Lower lobe of right lung (tissue), 2 donors: ENCODE results near the gene PTP4A1. TPM values are rescaled to one million over a fixed set of nuclear protein-coding genes. Genes with fewer than 3 reads are reported as not detected.
A peak's percentile ranks its signal among the peaks of the same experiment; 100 is the strongest.

ENCODE experiments used
- ATAC-seq, 2 donors: fragments of 200-7000 bp; cut with Tn5 transposase; one replicate each; pipeline ENCODE4 v1.9.1; 2020 to 2022; ENCODE audit warnings: mild to moderate bottlenecking in 2 of 2, moderate library complexity in 2 of 2
- DNase-seq: peaks from one replicate; pipeline ENCODE4 v3.0.0-alpha.2; 2020
- H3K27ac ChIP-seq: fragments of 200-600 bp; one replicate; pipeline ENCODE4 v1.8.0; 2022
- H3K27me3 ChIP-seq: fragments of 200-600 bp; one replicate; pipeline ENCODE4 v1.8.0; 2022; ENCODE audit warnings: low read depth
- H3K36me3 ChIP-seq: fragments of 200-600 bp; one replicate; pipeline ENCODE4 v1.8.0; 2022; ENCODE audit warnings: mild to moderate bottlenecking
- H3K4me1 ChIP-seq: fragments of 200-600 bp; one replicate; pipeline ENCODE4 v1.8.0; 2022
- H3K4me3 ChIP-seq: fragments of 200-600 bp; one replicate; pipeline ENCODE4 v1.8.0; 2022; ENCODE audit warnings: mild to moderate bottlenecking
- H3K9me3 ChIP-seq: fragments of 200-600 bp; one replicate; pipeline ENCODE4 v1.8.0; 2022
- intact Hi-C: fragments of 100-400 bp; cut with DNase I; formaldehyde crosslinking; loops from one replicate; pipeline ENCODE4 v1.11.0; 2022
- total RNA-seq: library from RNA; stranded (reverse); fragmentation: NEBNext Ultra II Directional; extraction: Animal tissue kit (Norgen Biotek cat#: 25700); gene quantifications from one replicate; pipeline ENCODE4 v1.2.1, GENCODE V29; 2021
- TF ChIP-seq, protein P1 (sequence below): fragments of 200-600 bp; IDR thresholded peaks from one replicate; pipeline ENCODE4 v1.8.0; 2022; ENCODE audit warnings: antibody characterized with exemption, mild to moderate bottlenecking
- donor health status: DM: no; HTN: yes; CAD: no; lungs with severe emphysema.

PTP4A1 gene
- total RNA-seq, 1 donor from 2014 or later = 57.6 TPM

DNA sequence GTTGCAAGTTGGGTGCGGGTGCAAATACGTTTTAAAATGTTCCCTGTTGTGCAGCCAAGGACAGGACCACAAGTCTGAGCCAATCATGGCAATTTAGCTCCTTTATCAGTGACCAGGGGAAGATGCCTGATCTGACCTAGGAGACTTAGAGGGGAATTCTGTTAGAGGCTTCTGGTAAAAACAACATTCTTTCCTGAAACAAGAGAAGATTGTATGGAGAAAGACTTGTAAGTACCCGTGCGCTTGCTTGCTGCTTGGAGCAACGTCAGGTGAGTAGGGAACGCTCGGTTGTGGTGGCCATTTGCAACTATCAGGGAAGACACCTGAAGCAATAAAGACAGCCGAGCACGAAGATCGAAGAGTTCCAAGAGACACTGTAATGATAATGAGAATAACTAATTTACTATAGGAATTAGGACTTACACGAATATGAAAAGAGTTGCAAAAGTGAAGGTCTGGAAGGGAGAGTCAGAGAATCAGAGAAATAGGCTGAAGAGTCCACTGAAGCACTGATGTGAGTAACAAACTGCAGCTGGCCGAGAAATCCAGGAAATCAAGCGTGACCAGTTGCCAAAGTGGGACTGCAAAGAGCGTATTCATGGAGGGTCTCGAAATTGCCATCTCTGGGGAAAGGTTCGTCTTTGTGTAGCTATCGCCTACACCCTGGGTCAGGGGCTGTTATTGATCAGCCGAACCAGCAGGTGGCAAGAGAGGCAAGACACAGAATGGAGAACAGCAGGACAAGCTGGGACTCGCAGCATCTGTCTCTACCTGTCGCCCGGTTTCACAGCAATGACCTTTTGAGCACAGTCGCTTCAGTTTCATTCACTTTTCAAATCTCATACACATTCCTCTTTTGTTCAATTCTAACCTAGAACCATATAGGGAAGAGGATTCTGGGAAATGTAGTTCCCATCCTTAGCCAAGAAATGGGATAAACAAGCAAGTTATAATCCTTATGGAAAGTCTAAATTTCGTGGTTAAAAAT lies 26.1 kb downstream of the PTP4A1 start:
- TF ChIP-seq, protein P1, sequence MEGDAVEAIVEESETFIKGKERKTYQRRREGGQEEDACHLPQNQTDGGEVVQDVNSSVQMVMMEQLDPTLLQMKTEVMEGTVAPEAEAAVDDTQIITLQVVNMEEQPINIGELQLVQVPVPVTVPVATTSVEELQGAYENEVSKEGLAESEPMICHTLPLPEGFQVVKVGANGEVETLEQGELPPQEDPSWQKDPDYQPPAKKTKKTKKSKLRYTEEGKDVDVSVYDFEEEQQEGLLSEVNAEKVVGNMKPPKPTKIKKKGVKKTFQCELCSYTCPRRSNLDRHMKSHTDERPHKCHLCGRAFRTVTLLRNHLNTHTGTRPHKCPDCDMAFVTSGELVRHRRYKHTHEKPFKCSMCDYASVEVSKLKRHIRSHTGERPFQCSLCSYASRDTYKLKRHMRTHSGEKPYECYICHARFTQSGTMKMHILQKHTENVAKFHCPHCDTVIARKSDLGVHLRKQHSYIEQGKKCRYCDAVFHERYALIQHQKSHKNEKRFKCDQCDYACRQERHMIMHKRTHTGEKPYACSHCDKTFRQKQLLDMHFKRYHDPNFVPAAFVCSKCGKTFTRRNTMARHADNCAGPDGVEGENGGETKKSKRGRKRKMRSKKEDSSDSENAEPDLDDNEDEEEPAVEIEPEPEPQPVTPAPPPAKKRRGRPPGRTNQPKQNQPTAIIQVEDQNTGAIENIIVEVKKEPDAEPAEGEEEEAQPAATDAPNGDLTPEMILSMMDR = peak; percentile 86

DNA sequence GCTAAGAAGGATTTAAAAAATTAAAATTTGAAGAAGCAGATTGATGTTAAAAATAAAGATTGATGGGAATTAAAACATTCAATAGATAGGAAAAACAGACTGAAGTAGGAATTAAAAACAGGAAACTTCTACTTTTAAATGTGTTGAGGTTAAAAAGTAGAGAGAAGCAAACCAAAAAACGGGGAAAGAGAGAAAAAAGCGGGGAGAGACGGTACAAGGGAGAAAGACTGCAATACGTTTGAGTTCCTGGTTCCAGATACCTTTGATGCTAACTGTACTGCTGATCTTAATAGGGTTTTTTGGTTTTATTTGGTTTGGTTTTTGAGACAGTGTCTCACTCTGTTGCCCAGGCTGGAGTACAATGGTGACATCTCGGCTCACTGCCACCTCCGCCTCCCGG lies 27.0 kb downstream of the PTP4A1 start:
- Histone ChIP-seq H3K27ac (no peak overlapping the region), H3K36me3 (no peaks in the 10 kb centered on the region), H3K9me3 (no peaks in the 10 kb centered on the region), H3K27me3 (no peaks in the 10 kb centered on the region), H3K4me3 (no peak overlapping the region), H3K4me1 (peaks cover 8% of the 10 kb centered on the region)
- ATAC-seq (no peak), DNase-seq (no peak)
- intact Hi-C loops = no loop called here
- TF ChIP-seq, protein P1 = no peak

More for the DNA sequence above, 26.1 kb downstream of the PTP4A1 start:
- peaks cover 8% of the 10 kb centered on the region for H3K4me1 ChIP-seq
- H3K27ac ChIP-seq = no peak overlapping the region
- H3K4me3 ChIP-seq = peak overlapping the region; percentile 55
- H3K36me3 ChIP-seq = no peaks in the 10 kb centered on the region
- DNase-seq = peak; percentile 71
- H3K27me3 ChIP-seq = no peaks in the 10 kb centered on the region
- intact Hi-C loops = no loop called here
- peak; percentile 95 to 98 for ATAC-seq
- no peaks in the 10 kb centered on the region for H3K9me3 ChIP-seq

DNA sequence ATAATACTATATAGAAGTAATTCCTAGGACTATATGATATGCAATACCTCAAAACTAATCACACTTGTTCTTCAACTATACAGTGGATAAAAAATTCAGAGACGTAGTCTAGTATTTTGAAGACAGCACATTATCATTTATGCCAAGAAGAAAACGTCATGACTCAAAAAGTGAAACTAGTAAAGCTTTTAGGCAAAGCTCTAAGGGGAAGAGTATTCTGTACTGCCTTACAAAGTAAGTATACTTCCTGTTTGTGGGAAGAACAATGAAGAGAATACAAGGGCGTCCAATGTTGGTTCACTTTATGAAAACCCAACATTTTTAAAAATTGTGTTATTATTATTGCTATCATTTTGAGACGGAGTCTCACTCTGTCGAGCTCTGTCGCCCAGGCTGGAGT lies 27.9 kb downstream of the PTP4A1 start:
- H3K4me3 ChIP-seq = no peak overlapping the region
- DNase-seq (no peak), ATAC-seq (no peak)
- H3K36me3 ChIP-seq = no peaks in the 10 kb centered on the region
- H3K27me3 ChIP-seq = no peaks in the 10 kb centered on the region
- H3K4me1 ChIP-seq = peaks cover 8% of the 10 kb centered on the region
- intact Hi-C loops = loop anchor here (5.0 kb wide), 1 partner anchor 162 kb away; no protein-coding TSS in a partner anchor
- no peaks in the 10 kb centered on the region for H3K9me3 ChIP-seq
- TF ChIP-seq, protein P1 = no peak
- H3K27ac ChIP-seq = no peak overlapping the region

DNA sequence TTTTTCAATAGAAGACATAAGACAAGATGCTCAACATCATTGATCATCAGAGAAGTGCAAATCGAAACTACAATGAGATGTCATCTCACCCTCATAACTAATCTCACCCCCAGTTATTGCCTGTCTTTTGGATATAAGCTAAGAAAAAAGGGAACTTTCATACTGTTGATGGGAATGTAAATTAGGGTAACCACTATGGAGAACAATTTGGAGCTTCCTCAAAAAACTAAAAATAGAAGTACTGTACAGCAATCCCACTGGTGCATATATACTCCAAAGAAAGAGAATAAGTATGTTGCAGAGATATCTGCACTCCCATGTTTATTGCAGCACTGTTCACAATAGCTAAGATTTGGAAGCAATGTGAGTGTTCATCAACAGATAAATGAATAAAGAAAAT lies 37.0 kb downstream of the PTP4A1 start:
- DNase-seq (no peak), ATAC-seq (no peak)
- Histone ChIP-seq H3K27me3 (no peaks in the 10 kb centered on the region), H3K9me3 (no peaks in the 10 kb centered on the region), H3K4me3 (no peak overlapping the region), H3K4me1 (no peaks in the 10 kb centered on the region), H3K36me3 (no peaks in the 10 kb centered on the region), H3K27ac (no peak overlapping the region)
- intact Hi-C loops = no loop called here
- TF ChIP-seq, protein P1 = no peak

DNA sequence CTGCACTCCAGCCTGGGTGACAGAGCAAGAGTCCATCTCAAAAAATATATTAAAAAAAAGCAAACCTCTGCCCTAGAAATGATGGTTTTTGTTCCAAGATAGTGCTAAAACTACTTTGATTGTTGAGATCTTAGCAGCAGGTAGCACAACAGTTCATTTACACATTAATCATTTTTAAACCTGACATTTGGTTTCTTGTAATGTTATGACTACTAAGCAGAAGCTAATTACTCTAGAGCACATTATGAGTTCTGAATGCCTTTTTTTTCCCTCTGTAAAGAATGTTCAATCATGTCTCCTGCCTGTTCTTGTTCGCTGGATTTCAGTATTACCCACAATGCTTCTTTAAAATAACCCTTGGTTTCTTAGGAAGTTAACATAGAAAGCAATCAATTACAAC lies 38.7 kb downstream of the PTP4A1 start:
- Histone ChIP-seq H3K4me3 (no peak overlapping the region), H3K27ac (no peak overlapping the region), H3K27me3 (no peaks in the 10 kb centered on the region), H3K9me3 (no peaks in the 10 kb centered on the region), H3K4me1 (no peaks in the 10 kb centered on the region), H3K36me3 (no peaks in the 10 kb centered on the region)
- TF ChIP-seq, protein P1 = no peak
- ATAC-seq = no peak
- intact Hi-C loops = no loop called here
- no peak for DNase-seq
